ENCODE data around the gene DPF3. TPM values are rescaled to one million over a fixed set of nuclear protein-coding genes. Genes with fewer than 3 reads are reported as not detected.

Gene DPF3
- total RNA-seq, 3 donors from 2014 or later (not counting 1 experiment from before 2014, with no cell fraction given), result 1.4 to 1.8 (median 1.4) TPM

- Histone ChIP-seq H3K4me3 (ENCODE audit: low read length) (no peak overlapping the region), H3K27me3 (ENCODE audit: control insufficient read depth, insufficient read depth, low read length) (no peaks in the 10 kb centered on the region), H3K9me3 (ENCODE audit: control insufficient read depth, insufficient read depth, low read length) (peaks cover 7% of the 10 kb centered on the region), H3K27ac (ENCODE audit: low read length) (no peak overlapping the region), H3K36me3 (ENCODE audit: control insufficient read depth, insufficient read depth, low read length) (no peaks in the 10 kb centered on the region), H3K4me1 (ENCODE audit: control insufficient read depth, insufficient read depth, low read length) (no peaks in the 10 kb centered on the region)
- Mint-ChIP-seq H3K4me3 (no peak overlapping the region), H3K9me3 (no peaks in the 10 kb centered on the region), H3K27me3 (ENCODE audit: low read depth in 2 of 2) (peaks cover 22 to 47% of the 10 kb centered on the region in 2 donors), H3K4me1 (no peaks in the 10 kb centered on the region), H3K27ac (no peak overlapping the region), H3K36me3 (no peaks in the 10 kb centered on the region)
- WGBS (ENCODE audit: insufficient coverage), result 94% methylated on average over 4 of the region's 4 CpGs
- no peak for TF ChIP-seq CTCF (IDR thresholded peaks at IDR 0.05)
- intact Hi-C loops (cut with micrococcal nuclease), result no loop called here
- DNase-seq, result no peak
- no peak for ATAC-seq
Measured at GRCh38 chr14:72636871-72637270, 257.0 kb downstream of the DPF3 start.

DNA sequence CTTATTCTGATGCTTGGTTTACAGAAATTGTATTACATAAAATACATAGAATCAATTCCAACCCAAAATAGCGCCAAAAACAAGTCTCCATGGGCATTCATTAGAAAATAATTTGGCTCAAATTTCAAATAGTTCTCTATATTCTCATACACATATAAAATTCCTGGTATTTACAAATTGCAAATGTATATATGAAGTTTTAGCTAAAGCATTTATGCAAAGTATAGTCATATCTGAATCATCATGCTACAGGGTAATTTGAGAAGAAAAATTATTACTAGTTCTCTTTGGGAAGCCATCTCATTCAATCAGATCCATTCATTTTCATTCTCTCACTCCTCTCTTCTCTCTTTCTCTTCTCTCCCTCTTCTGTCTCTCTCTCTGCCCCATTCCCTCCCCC is 257.8 kb downstream of the DPF3 start:
- no peaks in the 10 kb centered on the region for H3K4me1 ChIP-seq (ENCODE audit: control insufficient read depth, insufficient read depth, low read length)
- no peak overlapping the region for H3K4me3 Mint-ChIP-seq
- ATAC-seq (no peak), DNase-seq (no peak)
- no peak overlapping the region for H3K27ac Mint-ChIP-seq
- H3K4me1 Mint-ChIP-seq, result no peaks in the 10 kb centered on the region
- peaks cover 7% of the 10 kb centered on the region for H3K9me3 ChIP-seq (ENCODE audit: control insufficient read depth, insufficient read depth, low read length)
- H3K4me3 ChIP-seq (ENCODE audit: low read length), result no peak overlapping the region
- H3K9me3 Mint-ChIP-seq, result no peaks in the 10 kb centered on the region
- H3K36me3 Mint-ChIP-seq, result no peaks in the 10 kb centered on the region
- no peak overlapping the region for H3K27ac ChIP-seq (ENCODE audit: low read length)
- WGBS (ENCODE audit: insufficient coverage), result 83% methylated on average over 1 of the region's 1 CpG
- H3K27me3 Mint-ChIP-seq (ENCODE audit: low read depth in 2 of 2), result peaks cover 25 to 47% of the 10 kb centered on the region in 2 donors
- H3K27me3 ChIP-seq (ENCODE audit: control insufficient read depth, insufficient read depth, low read length), result no peaks in the 10 kb centered on the region
- intact Hi-C loops (cut with micrococcal nuclease), result no loop called here
- TF ChIP-seq CTCF (IDR thresholded peaks at IDR 0.05), result no peak
- H3K36me3 ChIP-seq (ENCODE audit: control insufficient read depth, insufficient read depth, low read length), result no peaks in the 10 kb centered on the region

- Histone ChIP-seq H3K4me3 (ENCODE audit: low read length) (no peak overlapping the region), H3K27me3 (ENCODE audit: control insufficient read depth, insufficient read depth, low read length) (no peaks in the 10 kb centered on the region), H3K27ac (ENCODE audit: low read length) (no peak overlapping the region), H3K4me1 (ENCODE audit: control insufficient read depth, insufficient read depth, low read length) (no peaks in the 10 kb centered on the region), H3K9me3 (ENCODE audit: control insufficient read depth, insufficient read depth, low read length) (peaks cover 7% of the 10 kb centered on the region), H3K36me3 (ENCODE audit: control insufficient read depth, insufficient read depth, low read length) (no peaks in the 10 kb centered on the region)
- Mint-ChIP-seq H3K27ac (no peak overlapping the region), H3K27me3 (ENCODE audit: low read depth in 2 of 2) (peaks cover 19 to 38% of the 10 kb centered on the region in 2 donors), H3K4me1 (no peaks in the 10 kb centered on the region), H3K4me3 (no peak overlapping the region), H3K9me3 (no peaks in the 10 kb centered on the region), H3K36me3 (no peaks in the 10 kb centered on the region)
- ATAC-seq (no peak), DNase-seq (no peak)
- no peak for TF ChIP-seq CTCF (IDR thresholded peaks at IDR 0.05)
- 92% methylated on average over 3 of the region's 4 CpGs for WGBS (ENCODE audit: insufficient coverage)
- intact Hi-C loops (cut with micrococcal nuclease), result no loop called here
Measured at GRCh38 chr14:72634691-72635616, 258.9 kb downstream of the DPF3 start.
